Mesenteric fat pad (tissue), 1 donor: ENCODE results near the gene TTBK1. TPM values are rescaled to one million over a fixed set of nuclear protein-coding genes. Genes with fewer than 3 reads are reported as not detected.

Experiments used
- DNase-seq: peaks from one replicate; pipeline ENCODE4 v3.0.0-alpha.2; 2020; ENCODE audit warnings: low spot score
- total RNA-seq: library from RNA; stranded (reverse); fragmentation: NEBNext Ultra II Directional; extraction: Animal tissue kit (Norgen Biotek cat#: 25700); gene quantifications from one replicate; pipeline ENCODE4 v1.2.1, GENCODE V29; 2021
- donor health status: DM: yes; HTN: yes; CAD: no.

TTBK1 gene
- total RNA-seq, 1 donor from 2014 or later = 0.06 TPM

- DNase-seq = no peak
Observed at GRCh38 chr6:43254138-43254817, 11.0 kb downstream of the TTBK1 start.

GRCh38 chr6:43254846-43255245, 11.6 kb downstream of the TTBK1 start:
- DNase-seq = no peak

- DNase-seq = no peak
Observed at GRCh38 chr6:43255408-43256054, 12.2 kb downstream of the TTBK1 start.

- DNase-seq = no peak
Observed at GRCh38 chr6:43256670-43257366, 13.5 kb downstream of the TTBK1 start.

- DNase-seq = no peak
Observed at GRCh38 chr6:43257367-43258145, 14.3 kb downstream of the TTBK1 start.

GRCh38 chr6:43258180-43258579, 14.9 kb downstream of the TTBK1 start:
- no peak for DNase-seq

GRCh38 chr6:43258807-43259686, 15.8 kb downstream of the TTBK1 start:
- no peak for DNase-seq

GRCh38 chr6:43260791-43261190, 17.5 kb downstream of the TTBK1 start:
- DNase-seq = no peak

GRCh38 chr6:43261198-43261597, 17.9 kb downstream of the TTBK1 start:
- no peak for DNase-seq

GRCh38 chr6:43262000-43262779, 18.9 kb downstream of the TTBK1 start:
- no peak for DNase-seq

- DNase-seq = no peak
Observed at GRCh38 chr6:43262780-43263313, 19.6 kb downstream of the TTBK1 start.

GRCh38 chr6:43263314-43264178, 20.3 kb downstream of the TTBK1 start:
- DNase-seq = no peak

GRCh38 chr6:43264599-43265145, 21.4 kb downstream of the TTBK1 start:
- DNase-seq = no peak

- no peak for DNase-seq
Observed at GRCh38 chr6:43265564-43265963, 22.3 kb downstream of the TTBK1 start.

GRCh38 chr6:43267619-43268354, 24.5 kb downstream of the TTBK1 start:
- DNase-seq = no peak

- no peak for DNase-seq
Observed at GRCh38 chr6:43268355-43268700, 25.0 kb downstream of the TTBK1 start.

GRCh38 chr6:43268782-43269272, 25.5 kb downstream of the TTBK1 start:
- DNase-seq = no peak
